ENCODE measurements around the gene PLIN4. TPM values are rescaled to one million over a fixed set of nuclear protein-coding genes. Genes with fewer than 3 reads are reported as not detected.

Gene PLIN4
- total and polyA plus RNA-seq, 9 of the 15 experiments (the other 6 are each of a cell fraction or from before 2014, with no cell fraction given), result 0.04 to 0.16 (median 0.07) TPM; not detected in 3

DNA sequence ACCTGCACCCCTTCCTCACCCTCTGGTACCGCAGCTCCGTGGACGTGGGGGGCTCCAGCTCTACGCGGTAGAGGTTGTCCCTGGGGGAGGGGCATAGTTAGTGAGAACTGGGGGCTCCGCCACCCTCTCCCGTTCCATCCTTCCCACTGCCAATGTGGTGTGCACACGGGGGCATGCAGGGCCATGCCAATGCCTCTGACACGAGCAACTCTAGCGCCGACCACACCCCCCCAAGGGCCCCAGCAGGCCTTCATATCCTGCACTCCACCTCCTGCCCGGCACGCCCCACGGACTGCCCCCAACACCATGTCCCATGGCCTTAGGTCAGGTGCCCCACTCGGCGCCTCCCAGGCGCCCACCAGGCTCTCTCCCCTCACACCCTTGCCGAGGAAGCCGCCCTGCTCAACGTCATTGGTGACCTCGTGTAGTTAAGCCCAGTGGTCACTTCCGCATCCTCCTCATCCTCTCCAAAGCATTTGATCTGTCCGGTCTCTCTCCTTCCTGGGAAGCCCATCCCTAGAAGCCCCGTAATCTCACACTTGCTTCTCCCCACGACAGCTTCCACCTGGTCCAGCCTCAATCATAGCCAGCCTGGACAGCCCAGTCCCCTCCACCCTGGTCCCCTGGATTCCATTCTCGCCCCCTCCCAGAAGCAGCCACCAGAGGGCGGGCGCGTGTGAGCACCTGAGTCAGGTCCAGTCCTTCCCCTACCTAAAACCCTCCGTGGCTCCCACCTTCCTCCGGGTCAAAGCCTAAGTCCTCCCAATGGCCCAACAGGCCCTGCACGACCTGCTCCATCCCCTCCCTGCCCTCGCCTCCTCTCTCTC, 39.1 kb upstream of the PLIN4 start (continued):
- TF ChIP-seq, protein P1, sequence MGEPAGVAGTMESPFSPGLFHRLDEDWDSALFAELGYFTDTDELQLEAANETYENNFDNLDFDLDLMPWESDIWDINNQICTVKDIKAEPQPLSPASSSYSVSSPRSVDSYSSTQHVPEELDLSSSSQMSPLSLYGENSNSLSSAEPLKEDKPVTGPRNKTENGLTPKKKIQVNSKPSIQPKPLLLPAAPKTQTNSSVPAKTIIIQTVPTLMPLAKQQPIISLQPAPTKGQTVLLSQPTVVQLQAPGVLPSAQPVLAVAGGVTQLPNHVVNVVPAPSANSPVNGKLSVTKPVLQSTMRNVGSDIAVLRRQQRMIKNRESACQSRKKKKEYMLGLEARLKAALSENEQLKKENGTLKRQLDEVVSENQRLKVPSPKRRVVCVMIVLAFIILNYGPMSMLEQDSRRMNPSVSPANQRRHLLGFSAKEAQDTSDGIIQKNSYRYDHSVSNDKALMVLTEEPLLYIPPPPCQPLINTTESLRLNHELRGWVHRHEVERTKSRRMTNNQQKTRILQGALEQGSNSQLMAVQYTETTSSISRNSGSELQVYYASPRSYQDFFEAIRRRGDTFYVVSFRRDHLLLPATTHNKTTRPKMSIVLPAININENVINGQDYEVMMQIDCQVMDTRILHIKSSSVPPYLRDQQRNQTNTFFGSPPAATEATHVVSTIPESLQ (CRISPR knock-in tag; IDR thresholded peaks at IDR 0.05), result no peak
- no peak for TF ChIP-seq ZNF76 (CRISPR knock-in tag; IDR thresholded peaks at IDR 0.05; ENCODE audit: borderline replicate concordance)
- no peak for TF ChIP-seq ZNF778 (CRISPR knock-in tag; IDR thresholded peaks at IDR 0.05)
- no peak for TF ChIP-seq CREBBP (IDR thresholded peaks at IDR 0.05; ENCODE audit: low read depth, low read length)
- TF ChIP-seq, protein P2, sequence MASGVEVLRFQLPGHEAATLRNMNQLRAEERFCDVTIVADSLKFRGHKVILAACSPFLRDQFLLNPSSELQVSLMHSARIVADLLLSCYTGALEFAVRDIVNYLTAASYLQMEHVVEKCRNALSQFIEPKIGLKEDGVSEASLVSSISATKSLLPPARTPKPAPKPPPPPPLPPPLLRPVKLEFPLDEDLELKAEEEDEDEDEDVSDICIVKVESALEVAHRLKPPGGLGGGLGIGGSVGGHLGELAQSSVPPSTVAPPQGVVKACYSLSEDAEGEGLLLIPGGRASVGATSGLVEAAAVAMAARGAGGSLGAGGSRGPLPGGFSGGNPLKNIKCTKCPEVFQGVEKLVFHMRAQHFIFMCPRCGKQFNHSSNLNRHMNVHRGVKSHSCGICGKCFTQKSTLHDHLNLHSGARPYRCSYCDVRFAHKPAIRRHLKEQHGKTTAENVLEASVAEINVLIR (CRISPR knock-in tag; IDR thresholded peaks at IDR 0.05), result no peak
- no peak; the same call in 1 of the 2 replicates for TF ChIP-seq TCF7 (IDR thresholded peaks at IDR 0.05; ENCODE audit: borderline replicate concordance)
- TF ChIP-seq, protein P3, sequence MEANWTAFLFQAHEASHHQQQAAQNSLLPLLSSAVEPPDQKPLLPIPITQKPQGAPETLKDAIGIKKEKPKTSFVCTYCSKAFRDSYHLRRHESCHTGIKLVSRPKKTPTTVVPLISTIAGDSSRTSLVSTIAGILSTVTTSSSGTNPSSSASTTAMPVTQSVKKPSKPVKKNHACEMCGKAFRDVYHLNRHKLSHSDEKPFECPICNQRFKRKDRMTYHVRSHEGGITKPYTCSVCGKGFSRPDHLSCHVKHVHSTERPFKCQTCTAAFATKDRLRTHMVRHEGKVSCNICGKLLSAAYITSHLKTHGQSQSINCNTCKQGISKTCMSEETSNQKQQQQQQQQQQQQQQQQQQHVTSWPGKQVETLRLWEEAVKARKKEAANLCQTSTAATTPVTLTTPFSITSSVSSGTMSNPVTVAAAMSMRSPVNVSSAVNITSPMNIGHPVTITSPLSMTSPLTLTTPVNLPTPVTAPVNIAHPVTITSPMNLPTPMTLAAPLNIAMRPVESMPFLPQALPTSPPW (CRISPR knock-in tag; IDR thresholded peaks at IDR 0.05), result peak; percentile 27; the same call in 1 of the 2 replicates
- TF ChIP-seq EZH2 (IDR thresholded peaks at IDR 0.05; ENCODE audit: borderline replicate concordance, low read depth, low read length), result no peak
- TF ChIP-seq CHD1 (IDR thresholded peaks at IDR 0.05; ENCODE audit: low read length), result no peak
- no peak for TF ChIP-seq ZNF134 (CRISPR knock-in tag; conservative IDR thresholded peaks at IDR 0.05)
- no peak for TF ChIP-seq HNRNPH1 (optimal IDR thresholded peaks at IDR 0.05; ENCODE audit: low read depth, low read length)
- TF ChIP-seq, protein P4, sequence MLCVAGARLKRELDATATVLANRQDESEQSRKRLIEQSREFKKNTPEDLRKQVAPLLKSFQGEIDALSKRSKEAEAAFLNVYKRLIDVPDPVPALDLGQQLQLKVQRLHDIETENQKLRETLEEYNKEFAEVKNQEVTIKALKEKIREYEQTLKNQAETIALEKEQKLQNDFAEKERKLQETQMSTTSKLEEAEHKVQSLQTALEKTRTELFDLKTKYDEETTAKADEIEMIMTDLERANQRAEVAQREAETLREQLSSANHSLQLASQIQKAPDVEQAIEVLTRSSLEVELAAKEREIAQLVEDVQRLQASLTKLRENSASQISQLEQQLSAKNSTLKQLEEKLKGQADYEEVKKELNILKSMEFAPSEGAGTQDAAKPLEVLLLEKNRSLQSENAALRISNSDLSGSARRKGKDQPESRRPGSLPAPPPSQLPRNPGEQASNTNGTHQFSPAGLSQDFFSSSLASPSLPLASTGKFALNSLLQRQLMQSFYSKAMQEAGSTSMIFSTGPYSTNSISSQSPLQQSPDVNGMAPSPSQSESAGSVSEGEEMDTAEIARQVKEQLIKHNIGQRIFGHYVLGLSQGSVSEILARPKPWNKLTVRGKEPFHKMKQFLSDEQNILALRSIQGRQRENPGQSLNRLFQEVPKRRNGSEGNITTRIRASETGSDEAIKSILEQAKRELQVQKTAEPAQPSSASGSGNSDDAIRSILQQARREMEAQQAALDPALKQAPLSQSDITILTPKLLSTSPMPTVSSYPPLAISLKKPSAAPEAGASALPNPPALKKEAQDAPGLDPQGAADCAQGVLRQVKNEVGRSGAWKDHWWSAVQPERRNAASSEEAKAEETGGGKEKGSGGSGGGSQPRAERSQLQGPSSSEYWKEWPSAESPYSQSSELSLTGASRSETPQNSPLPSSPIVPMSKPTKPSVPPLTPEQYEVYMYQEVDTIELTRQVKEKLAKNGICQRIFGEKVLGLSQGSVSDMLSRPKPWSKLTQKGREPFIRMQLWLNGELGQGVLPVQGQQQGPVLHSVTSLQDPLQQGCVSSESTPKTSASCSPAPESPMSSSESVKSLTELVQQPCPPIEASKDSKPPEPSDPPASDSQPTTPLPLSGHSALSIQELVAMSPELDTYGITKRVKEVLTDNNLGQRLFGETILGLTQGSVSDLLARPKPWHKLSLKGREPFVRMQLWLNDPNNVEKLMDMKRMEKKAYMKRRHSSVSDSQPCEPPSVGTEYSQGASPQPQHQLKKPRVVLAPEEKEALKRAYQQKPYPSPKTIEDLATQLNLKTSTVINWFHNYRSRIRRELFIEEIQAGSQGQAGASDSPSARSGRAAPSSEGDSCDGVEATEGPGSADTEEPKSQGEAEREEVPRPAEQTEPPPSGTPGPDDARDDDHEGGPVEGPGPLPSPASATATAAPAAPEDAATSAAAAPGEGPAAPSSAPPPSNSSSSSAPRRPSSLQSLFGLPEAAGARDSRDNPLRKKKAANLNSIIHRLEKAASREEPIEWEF (CRISPR knock-in tag; IDR thresholded peaks at IDR 0.05), result no peak
- TF ChIP-seq ZNF668 (CRISPR knock-in tag; IDR thresholded peaks at IDR 0.05), result no peak
- peak; percentile 65; the same call in 1 of the 2 replicates for TF ChIP-seq CBX1 (IDR thresholded peaks at IDR 0.05; ENCODE audit: low read depth)
- TF ChIP-seq, protein P5, sequence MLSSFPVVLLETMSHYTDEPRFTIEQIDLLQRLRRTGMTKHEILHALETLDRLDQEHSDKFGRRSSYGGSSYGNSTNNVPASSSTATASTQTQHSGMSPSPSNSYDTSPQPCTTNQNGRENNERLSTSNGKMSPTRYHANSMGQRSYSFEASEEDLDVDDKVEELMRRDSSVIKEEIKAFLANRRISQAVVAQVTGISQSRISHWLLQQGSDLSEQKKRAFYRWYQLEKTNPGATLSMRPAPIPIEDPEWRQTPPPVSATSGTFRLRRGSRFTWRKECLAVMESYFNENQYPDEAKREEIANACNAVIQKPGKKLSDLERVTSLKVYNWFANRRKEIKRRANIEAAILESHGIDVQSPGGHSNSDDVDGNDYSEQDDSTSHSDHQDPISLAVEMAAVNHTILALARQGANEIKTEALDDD (IDR thresholded peaks at IDR 0.05), result no peak

All from K562 (cell line).